HL-60 (cell line): ENCODE data around the gene LPCAT2.
A peak's percentile ranks its signal among the peaks of the same experiment; 100 is the strongest.

Experiments
- DNase-seq, 2 experiments: peaks; one replicate each; pipeline ENCODE4 v3.0.0-alpha.2; 2010 to 2020; ENCODE audit warnings: low read depth in 1 of 2, low spot score in 1 of 2
- H3K27ac ChIP-seq: fragments of 250-450 bp; sonication (Bioruptor Pico); replicated peaks from 2 replicates; pipeline ENCODE4 v1.5.1; 2020; ENCODE audit warnings: mild to moderate bottlenecking, moderate library complexity
- H3K27me3 ChIP-seq: fragments of 250-450 bp; sonication (Bioruptor Pico); 2 replicates; pipeline ENCODE4 v1.5.1; 2021; ENCODE audit warnings: mild to moderate bottlenecking, moderate library complexity; ENCODE audit not compliant: insufficient read depth, poor library complexity, severe bottlenecking
- H3K4me3 ChIP-seq: replicated peaks from 2 replicates; pipeline ENCODE4 v1.5.1; 2011; ENCODE audit warnings: mild to moderate bottlenecking, control low read depth, low read length; ENCODE audit not compliant: insufficient read depth
- CTCF ChIP-seq: IDR thresholded peaks from one replicate; pipeline ENCODE4 v1.5.1; 2011; ENCODE audit warnings: low read length, control low read depth, inconsistent platforms; ENCODE audit not compliant: insufficient read depth
- GABPA ChIP-seq: IDR thresholded peaks from 2 replicates; pipeline ENCODE4 v1.6.1; 2012; ENCODE audit warnings: low read depth
- POLR2AphosphoS5 ChIP-seq: IDR thresholded peaks from 2 replicates; pipeline ENCODE4 v1.6.1; 2012; ENCODE audit warnings: low read depth
- REST ChIP-seq: IDR thresholded peaks from 2 replicates; pipeline ENCODE4 v1.6.1; 2012; ENCODE audit warnings: low read depth; ENCODE audit not compliant: insufficient replicate concordance
- SPI1 ChIP-seq: IDR thresholded peaks from 2 replicates; pipeline ENCODE4 v1.6.1; 2012; ENCODE audit warnings: low read depth, mild to moderate bottlenecking, borderline replicate concordance

The LPCAT2 gene

GRCh38 chr16:55571191-55571897 is 62.5 kb downstream of the LPCAT2 start:
- no peak for DNase-seq
- no peak overlapping the region for H3K4me3 ChIP-seq
- TF ChIP-seq REST: no peak

GRCh38 chr16:55572439-55572838 is 63.6 kb downstream of the LPCAT2 start:
- TF ChIP-seq SPI1 (no peak), POLR2AphosphoS5 (no peak), CTCF (no peak), REST (no peak)
- Histone ChIP-seq H3K27ac (0 out of 2 replicates have a peak overlapping the region, but pooled peaks have one; percentile 8), H3K4me3 (no peak overlapping the region), H3K27me3 (no peaks in the 10 kb centered on the region)
- DNase-seq: no peak

More at GRCh38 chr16:55571191-55571897, 62.5 kb downstream of the LPCAT2 start:
- Histone ChIP-seq H3K27me3 (no peaks in the 10 kb centered on the region), H3K27ac (no peak overlapping the region)

GRCh38 chr16:55574811-55575210 is 65.9 kb downstream of the LPCAT2 start:
- DNase-seq: no peak
- peak overlapping the region; percentile 32 for H3K27ac ChIP-seq
- no peaks in the 10 kb centered on the region for H3K27me3 ChIP-seq
- TF ChIP-seq POLR2AphosphoS5 (no peak), GABPA (no peak), SPI1 (peak; percentile 36; the same call in 1 of the 2 replicates), CTCF (no peak), REST (no peak)
- no peak overlapping the region for H3K4me3 ChIP-seq
